ENCODE measurements around the gene TTLL6. TPM values are rescaled to one million over a fixed set of nuclear protein-coding genes. Genes with fewer than 3 reads are reported as not detected.
A peak's percentile ranks its signal among the peaks of the same experiment; 100 is the strongest.

TTLL6 gene
- total RNA-seq, 4 donors from 2014 or later: under 0.01 to 1.1 (median 0.29) TPM; not detected in 1

DNA sequence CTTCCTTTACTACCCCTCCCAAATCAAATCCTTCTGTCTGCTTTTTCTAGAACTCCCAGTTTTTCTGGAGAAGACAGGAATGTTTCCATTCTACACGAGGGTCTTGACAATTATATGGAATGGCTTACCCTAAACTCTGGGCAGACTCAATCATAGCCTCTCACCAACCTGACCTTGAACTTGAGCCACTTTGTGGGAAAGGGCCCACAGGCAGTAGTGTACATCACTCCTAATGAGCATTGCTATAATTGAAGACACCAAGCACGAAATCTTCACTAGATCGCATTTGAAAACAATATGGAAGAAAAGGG lies 86.8 kb downstream of the TTLL6 start:
- Histone ChIP-seq H3K27me3 (peaks cover 0 to 100% (median 94%) of the 10 kb centered on the region in 4 donors), H3K9me3 (no peaks in the 10 kb centered on the region), H3K4me3 (no peak overlapping the region), H3K4me1 (peaks cover 18 to 49% (median 27%) of the 10 kb centered on the region in 4 donors), H3K36me3 (no peaks in the 10 kb centered on the region), H3K27ac (replicated peaks in 1 of 4) (no peak overlapping the region)
- TF ChIP-seq, protein P1, sequence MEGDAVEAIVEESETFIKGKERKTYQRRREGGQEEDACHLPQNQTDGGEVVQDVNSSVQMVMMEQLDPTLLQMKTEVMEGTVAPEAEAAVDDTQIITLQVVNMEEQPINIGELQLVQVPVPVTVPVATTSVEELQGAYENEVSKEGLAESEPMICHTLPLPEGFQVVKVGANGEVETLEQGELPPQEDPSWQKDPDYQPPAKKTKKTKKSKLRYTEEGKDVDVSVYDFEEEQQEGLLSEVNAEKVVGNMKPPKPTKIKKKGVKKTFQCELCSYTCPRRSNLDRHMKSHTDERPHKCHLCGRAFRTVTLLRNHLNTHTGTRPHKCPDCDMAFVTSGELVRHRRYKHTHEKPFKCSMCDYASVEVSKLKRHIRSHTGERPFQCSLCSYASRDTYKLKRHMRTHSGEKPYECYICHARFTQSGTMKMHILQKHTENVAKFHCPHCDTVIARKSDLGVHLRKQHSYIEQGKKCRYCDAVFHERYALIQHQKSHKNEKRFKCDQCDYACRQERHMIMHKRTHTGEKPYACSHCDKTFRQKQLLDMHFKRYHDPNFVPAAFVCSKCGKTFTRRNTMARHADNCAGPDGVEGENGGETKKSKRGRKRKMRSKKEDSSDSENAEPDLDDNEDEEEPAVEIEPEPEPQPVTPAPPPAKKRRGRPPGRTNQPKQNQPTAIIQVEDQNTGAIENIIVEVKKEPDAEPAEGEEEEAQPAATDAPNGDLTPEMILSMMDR (IDR thresholded peaks at IDR 0.05): no peak
- TF ChIP-seq EP300 (IDR thresholded peaks at IDR 0.05) (no peak), POLR2A (IDR thresholded peaks at IDR 0.05; ENCODE audit: low read depth) (no peak), POLR2AphosphoS5 (IDR thresholded peaks at IDR 0.05) (no peak)
- intact Hi-C loops (cut with DNase I): no loop called here
- WGBS: 45% methylated on average over 3 of the region's 3 CpGs
- DNase-seq (ENCODE audit: extremely low spot score): no peak

DNA sequence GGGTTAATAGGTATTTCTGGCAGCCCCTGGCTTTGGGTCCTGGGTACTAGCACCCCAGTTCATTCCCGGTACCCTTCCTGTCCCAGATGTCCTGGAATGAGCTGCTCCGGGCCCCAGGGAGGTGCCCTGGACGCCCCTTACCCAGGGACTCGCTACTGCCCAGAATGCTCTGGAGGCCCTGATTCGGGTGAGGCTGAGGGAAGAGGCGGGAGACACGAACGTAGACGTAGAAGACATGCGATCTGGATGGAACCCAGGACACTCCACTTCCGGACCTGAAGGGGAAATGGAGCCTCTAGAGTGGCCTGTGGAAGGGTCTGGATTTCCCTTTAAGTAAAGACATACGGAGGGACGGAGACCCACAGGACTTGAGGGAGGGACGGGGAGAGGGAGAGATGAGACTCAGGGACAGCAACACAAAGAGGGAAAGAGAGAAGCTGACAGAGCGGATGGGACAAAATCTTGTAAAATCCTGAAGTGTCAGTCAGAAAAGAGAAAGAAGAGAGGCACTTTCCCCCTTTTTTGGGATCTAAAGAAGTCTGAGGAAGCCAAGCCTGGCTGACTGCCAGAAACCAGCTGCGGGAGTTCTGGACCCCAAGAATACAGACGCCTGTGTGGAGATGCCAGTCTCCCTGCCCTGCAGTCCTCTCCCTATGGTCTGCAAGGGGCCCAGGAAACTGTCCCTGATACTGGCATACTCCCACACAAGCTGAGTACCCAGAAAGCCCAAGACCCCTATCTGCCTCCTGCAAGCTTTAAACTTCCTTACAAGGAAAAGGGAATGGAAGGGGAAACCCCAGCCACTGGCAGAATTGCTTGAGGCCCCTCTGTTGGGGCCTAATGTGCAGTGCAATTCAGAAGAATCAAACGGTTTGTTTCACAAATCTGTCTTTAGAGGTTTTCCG lies 87.4 kb downstream of the TTLL6 start:
- Histone ChIP-seq H3K36me3 (no peaks in the 10 kb centered on the region), H3K27ac (replicated peaks in 1 of 4) (no peak overlapping the region), H3K9me3 (no peaks in the 10 kb centered on the region), H3K27me3 (peaks cover 0 to 100% (median 94%) of the 10 kb centered on the region in 4 donors), H3K4me1 (peaks cover 25 to 55% (median 33%) of the 10 kb centered on the region in 4 donors), H3K4me3 (no peak overlapping the region)
- intact Hi-C loops (cut with DNase I): loop anchor here (5.0 kb wide), 1 partner anchor 148 kb away; no protein-coding TSS in a partner anchor
- 7% methylated on average over 19 of the region's 19 CpGs for WGBS
- no peak for DNase-seq (ENCODE audit: extremely low spot score)
- no peak for TF ChIP-seq EP300 (IDR thresholded peaks at IDR 0.05)

DNA sequence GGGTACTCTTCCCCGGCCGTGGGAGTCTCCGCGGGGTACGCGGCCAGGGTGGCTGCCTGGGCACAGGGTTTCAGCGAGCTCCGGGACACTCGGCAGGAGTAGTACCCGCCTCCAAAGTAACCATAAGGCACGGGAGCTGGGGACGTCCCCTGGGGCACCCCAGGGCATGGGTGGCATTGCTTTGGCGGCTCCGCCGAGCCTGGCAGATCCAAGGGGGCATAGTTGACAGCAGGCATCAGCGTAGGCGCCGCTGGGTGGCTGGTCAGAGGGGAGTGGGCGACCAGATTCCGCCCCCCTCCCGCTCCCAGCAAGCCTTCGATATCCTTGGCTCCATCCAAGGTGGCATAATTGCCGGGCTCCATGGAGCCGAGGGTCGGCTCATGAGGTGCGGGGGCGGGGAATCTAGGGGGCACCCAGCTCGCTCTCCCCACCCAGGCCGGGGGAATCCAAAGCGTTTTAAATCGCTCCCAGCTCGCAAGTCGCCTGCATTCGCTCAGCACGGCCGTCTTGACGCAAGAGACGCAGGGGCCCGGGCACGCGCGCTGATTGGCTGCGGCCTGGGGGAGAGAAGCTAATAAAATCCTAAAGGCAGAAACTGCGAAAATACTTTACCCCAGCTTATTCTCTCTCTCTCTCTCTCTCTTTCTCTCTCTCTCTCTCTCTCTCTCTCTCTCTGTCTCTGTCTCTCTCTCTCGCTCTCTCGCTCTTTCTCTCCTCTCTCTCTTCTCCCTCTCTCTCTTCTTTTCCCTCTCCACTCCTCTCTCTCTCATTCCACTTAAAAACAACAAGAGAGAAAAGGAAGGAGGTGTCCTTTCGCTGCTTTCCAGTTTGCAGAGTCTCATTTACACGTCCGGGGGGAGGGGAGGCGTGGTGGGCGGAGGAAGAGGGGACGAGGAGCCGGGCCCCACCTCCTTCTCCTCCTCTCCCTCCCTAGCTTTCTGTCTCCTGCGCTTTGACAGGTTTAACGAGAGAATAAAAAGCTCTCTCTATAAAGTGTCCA lies 88.5 kb downstream of the TTLL6 start, which contains the start of gene HOXB13:
HOXB13 (minus strand) TSS at position 519 of the 1,000 bp plus-strand sequence; CDS start at position 362, 157 bp downstream.
- DNase-seq (ENCODE audit: extremely low spot score): no peak
- Histone ChIP-seq H3K27me3 (peaks cover 0 to 100% (median 96%) of the 10 kb centered on the region in 4 donors), H3K27ac (replicated peaks in 1 of 4) (no peak within 1 kb of the TSS), H3K4me3 (peak within 1 kb of the TSS; percentile 14 to 38 (median 34)), H3K4me1 (peaks cover 29 to 57% (median 43%) of the 10 kb centered on the region in 4 donors), H3K36me3 (no peaks in the 10 kb centered on the region), H3K9me3 (no peaks in the 10 kb centered on the region)
- WGBS: 6% methylated on average over 35 of the region's 55 CpGs
- TF ChIP-seq, protein P1 (IDR thresholded peaks at IDR 0.05): no peak
- TF ChIP-seq POLR2A (IDR thresholded peaks at IDR 0.05; ENCODE audit: low read depth) (no peak), EP300 (IDR thresholded peaks at IDR 0.05) (no peak), POLR2AphosphoS5 (IDR thresholded peaks at IDR 0.05) (no peak)
- intact Hi-C loops (cut with DNase I): loop anchor here (5.0 kb wide), 1 partner anchor 149 kb away; no protein-coding TSS in a partner anchor

DNA sequence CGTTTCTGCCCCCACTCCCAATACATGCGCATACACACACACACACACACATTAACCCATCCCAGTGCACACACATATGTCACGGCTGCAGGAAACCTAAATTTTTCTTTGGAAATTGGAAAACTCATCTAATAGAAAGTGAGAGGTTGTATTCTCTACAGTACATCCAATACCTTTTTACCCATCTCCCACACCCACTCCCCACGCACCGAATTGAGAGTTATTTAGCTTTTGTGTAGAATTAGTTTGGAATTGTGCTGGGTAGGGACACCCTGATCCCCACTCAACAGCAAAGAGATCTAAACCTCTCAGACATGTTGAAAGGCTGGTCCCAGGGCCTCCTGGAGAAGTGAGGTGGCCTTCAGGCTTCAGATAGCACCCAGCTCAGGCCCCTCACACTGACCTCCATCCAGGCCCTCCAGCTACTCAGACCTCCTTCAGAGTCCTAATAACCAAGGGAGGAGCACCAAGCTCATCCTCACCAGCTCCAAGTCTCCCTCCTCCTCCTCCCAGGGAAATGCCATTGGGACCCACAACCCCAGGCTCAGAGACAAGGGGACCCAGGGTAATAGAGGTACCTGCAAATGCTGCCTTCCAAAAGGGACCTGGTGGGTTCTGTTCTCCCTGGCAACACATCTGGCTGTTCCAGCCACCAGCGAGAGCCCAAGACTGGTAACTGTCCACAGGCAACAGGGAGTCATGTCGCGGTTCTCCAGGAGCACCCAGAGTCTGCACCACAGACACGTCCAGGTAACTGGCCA lies 89.4 kb downstream of the TTLL6 start:
- Histone ChIP-seq H3K36me3 (no peaks in the 10 kb centered on the region), H3K4me3 (no peak overlapping the region), H3K27me3 (peaks cover under 1 to 100% (median 96%) of the 10 kb centered on the region in 4 donors), H3K9me3 (no peaks in the 10 kb centered on the region), H3K27ac (replicated peaks in 1 of 4) (no peak overlapping the region), H3K4me1 (peaks cover 23 to 57% (median 43%) of the 10 kb centered on the region in 4 donors)
- TF ChIP-seq, protein P1 (IDR thresholded peaks at IDR 0.05): no peak
- no peak for TF ChIP-seq EP300 (IDR thresholded peaks at IDR 0.05)
- no peak for TF ChIP-seq POLR2A (IDR thresholded peaks at IDR 0.05; ENCODE audit: low read depth)
- no peak for TF ChIP-seq POLR2AphosphoS5 (IDR thresholded peaks at IDR 0.05)
- WGBS: 37% methylated on average over 6 of the region's 9 CpGs
- no peak for DNase-seq (ENCODE audit: extremely low spot score)
- intact Hi-C loops (cut with DNase I): loop anchor here (5.0 kb wide), 1 partner anchor 150 kb away; no protein-coding TSS in a partner anchor

Data from esophagus muscularis mucosa (tissue), 4 donors.